NCI-H774 (cell line): ENCODE measurements around the gene SPCS1.

Experiments
- DNase-seq: peaks from one replicate; lab custom pipeline; 2025; lab: John Stamatoyannopoulos, UW

SPCS1 gene

GRCh38 chr3:52730681-52731080 lies 24.8 kb downstream of the SPCS1 start:
- no peak for DNase-seq

- DNase-seq = no peak
Observed at GRCh38 chr3:52731590-52731989, 25.7 kb downstream of the SPCS1 start.

- no peak for DNase-seq
Observed at GRCh38 chr3:52733256-52733891, 27.5 kb downstream of the SPCS1 start.

- no peak for DNase-seq
Observed at GRCh38 chr3:52739730-52740129, 33.8 kb downstream of the SPCS1 start.

GRCh38 chr3:52742418-52743041 lies 36.6 kb downstream of the SPCS1 start:
- DNase-seq = no peak

GRCh38 chr3:52743152-52743551 lies 37.2 kb downstream of the SPCS1 start:
- no peak for DNase-seq

- no peak for DNase-seq
Observed at GRCh38 chr3:52743721-52744120, 37.8 kb downstream of the SPCS1 start.

- no peak for DNase-seq
Observed at GRCh38 chr3:52752045-52752660, 46.2 kb downstream of the SPCS1 start.

GRCh38 chr3:52754373-52754772 lies 48.5 kb downstream of the SPCS1 start:
- DNase-seq = no peak

GRCh38 chr3:52756141-52756540 lies 50.2 kb downstream of the SPCS1 start:
- DNase-seq = no peak
